HL-60 (cell line): ENCODE measurements around the gene STAT4.

Source experiments
- DNase-seq, 2 experiments: peaks; one replicate each; pipeline ENCODE4 v3.0.0-alpha.2; 2010 to 2020; ENCODE audit warnings: low read depth in 1 of 2, low spot score in 1 of 2
- H3K27ac ChIP-seq: fragments of 250-450 bp; sonication (Bioruptor Pico); replicated peaks from 2 replicates; pipeline ENCODE4 v1.5.1; 2020; ENCODE audit warnings: mild to moderate bottlenecking, moderate library complexity
- H3K27me3 ChIP-seq: fragments of 250-450 bp; sonication (Bioruptor Pico); 2 replicates; pipeline ENCODE4 v1.5.1; 2021; ENCODE audit warnings: mild to moderate bottlenecking, moderate library complexity; ENCODE audit not compliant: insufficient read depth, poor library complexity, severe bottlenecking
- H3K4me3 ChIP-seq: replicated peaks from 2 replicates; pipeline ENCODE4 v1.5.1; 2011; ENCODE audit warnings: mild to moderate bottlenecking, control low read depth, low read length; ENCODE audit not compliant: insufficient read depth
- GABPA ChIP-seq: IDR thresholded peaks from 2 replicates; pipeline ENCODE4 v1.6.1; 2012; ENCODE audit warnings: low read depth
- POLR2AphosphoS5 ChIP-seq: IDR thresholded peaks from 2 replicates; pipeline ENCODE4 v1.6.1; 2012; ENCODE audit warnings: low read depth
- SPI1 ChIP-seq: IDR thresholded peaks from 2 replicates; pipeline ENCODE4 v1.6.1; 2012; ENCODE audit warnings: low read depth, mild to moderate bottlenecking, borderline replicate concordance
- TF ChIP-seq, protein P1 (sequence below): IDR thresholded peaks from one replicate; pipeline ENCODE4 v1.5.1; 2011; ENCODE audit warnings: low read length, control low read depth, inconsistent platforms; ENCODE audit not compliant: insufficient read depth
- TF ChIP-seq, protein P2 (sequence below): IDR thresholded peaks from 2 replicates; pipeline ENCODE4 v1.6.1; 2012; ENCODE audit warnings: low read depth; ENCODE audit not compliant: insufficient replicate concordance

STAT4 gene

DNA sequence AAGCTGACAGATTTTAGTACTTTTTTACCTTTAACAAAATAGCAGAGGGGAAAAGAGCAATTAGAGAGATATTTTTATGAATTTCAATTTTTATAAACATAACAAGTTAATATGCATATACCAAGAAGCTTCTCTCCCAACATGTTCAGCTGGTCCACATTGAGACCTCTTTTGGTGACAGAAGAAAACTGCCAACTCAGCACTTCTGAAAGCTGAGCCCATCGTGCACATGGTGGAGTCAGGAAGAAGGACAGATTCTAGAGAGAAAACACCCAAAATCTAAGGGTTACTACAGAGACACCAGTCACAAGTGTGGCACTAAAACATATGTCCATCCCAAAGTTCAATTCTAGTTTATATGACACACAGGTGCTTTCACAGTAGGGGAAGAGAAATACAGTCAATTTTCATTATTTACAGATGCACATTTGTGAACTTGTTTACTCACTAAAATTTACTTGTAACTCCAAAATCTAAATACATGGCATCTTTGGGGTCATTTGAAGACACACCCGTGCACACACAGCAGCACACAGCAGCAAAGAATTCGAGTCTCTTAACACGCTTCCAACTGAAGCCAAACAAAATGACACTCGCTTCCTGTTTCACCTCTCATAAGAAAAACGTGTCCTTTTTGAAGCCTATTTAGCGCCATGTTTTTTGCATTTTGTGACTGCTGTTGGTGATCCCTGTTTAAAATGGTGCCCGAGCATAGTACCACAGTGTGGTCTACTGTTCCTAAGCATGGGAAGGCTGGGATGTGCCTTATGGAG lies 168.3 kb downstream of the STAT4 start:
- Histone ChIP-seq H3K27me3 (no peaks in the 10 kb centered on the region), H3K27ac (no peak overlapping the region), H3K4me3 (no peak overlapping the region)
- DNase-seq: no peak
- TF ChIP-seq, protein P1, sequence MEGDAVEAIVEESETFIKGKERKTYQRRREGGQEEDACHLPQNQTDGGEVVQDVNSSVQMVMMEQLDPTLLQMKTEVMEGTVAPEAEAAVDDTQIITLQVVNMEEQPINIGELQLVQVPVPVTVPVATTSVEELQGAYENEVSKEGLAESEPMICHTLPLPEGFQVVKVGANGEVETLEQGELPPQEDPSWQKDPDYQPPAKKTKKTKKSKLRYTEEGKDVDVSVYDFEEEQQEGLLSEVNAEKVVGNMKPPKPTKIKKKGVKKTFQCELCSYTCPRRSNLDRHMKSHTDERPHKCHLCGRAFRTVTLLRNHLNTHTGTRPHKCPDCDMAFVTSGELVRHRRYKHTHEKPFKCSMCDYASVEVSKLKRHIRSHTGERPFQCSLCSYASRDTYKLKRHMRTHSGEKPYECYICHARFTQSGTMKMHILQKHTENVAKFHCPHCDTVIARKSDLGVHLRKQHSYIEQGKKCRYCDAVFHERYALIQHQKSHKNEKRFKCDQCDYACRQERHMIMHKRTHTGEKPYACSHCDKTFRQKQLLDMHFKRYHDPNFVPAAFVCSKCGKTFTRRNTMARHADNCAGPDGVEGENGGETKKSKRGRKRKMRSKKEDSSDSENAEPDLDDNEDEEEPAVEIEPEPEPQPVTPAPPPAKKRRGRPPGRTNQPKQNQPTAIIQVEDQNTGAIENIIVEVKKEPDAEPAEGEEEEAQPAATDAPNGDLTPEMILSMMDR: no peak
- TF ChIP-seq SPI1 (no peak), POLR2AphosphoS5 (no peak), GABPA (no peak)
- TF ChIP-seq, protein P2, sequence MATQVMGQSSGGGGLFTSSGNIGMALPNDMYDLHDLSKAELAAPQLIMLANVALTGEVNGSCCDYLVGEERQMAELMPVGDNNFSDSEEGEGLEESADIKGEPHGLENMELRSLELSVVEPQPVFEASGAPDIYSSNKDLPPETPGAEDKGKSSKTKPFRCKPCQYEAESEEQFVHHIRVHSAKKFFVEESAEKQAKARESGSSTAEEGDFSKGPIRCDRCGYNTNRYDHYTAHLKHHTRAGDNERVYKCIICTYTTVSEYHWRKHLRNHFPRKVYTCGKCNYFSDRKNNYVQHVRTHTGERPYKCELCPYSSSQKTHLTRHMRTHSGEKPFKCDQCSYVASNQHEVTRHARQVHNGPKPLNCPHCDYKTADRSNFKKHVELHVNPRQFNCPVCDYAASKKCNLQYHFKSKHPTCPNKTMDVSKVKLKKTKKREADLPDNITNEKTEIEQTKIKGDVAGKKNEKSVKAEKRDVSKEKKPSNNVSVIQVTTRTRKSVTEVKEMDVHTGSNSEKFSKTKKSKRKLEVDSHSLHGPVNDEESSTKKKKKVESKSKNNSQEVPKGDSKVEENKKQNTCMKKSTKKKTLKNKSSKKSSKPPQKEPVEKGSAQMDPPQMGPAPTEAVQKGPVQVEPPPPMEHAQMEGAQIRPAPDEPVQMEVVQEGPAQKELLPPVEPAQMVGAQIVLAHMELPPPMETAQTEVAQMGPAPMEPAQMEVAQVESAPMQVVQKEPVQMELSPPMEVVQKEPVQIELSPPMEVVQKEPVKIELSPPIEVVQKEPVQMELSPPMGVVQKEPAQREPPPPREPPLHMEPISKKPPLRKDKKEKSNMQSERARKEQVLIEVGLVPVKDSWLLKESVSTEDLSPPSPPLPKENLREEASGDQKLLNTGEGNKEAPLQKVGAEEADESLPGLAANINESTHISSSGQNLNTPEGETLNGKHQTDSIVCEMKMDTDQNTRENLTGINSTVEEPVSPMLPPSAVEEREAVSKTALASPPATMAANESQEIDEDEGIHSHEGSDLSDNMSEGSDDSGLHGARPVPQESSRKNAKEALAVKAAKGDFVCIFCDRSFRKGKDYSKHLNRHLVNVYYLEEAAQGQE: no peak

DNA sequence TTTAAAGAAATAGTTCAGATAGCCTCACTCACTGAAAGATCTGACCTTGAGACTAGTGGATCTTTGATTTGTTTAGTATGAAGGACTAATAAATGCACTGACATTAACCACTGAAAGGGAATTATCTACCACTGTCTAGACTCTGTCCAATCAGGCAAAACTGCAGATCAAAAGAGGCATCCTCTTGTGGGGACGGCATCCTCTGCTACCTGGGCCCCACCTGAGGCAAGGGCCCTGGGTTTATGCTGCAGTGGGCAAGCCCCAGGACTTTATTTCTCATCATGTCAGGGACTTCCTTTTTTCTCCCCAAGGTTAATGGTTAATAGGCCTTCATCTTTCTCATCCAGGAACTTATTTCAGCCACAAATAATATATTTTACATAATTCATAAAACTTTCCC lies 169.1 kb downstream of the STAT4 start:
- no peak overlapping the region for H3K4me3 ChIP-seq
- H3K27ac ChIP-seq: no peak overlapping the region
- TF ChIP-seq, protein P1: no peak
- TF ChIP-seq SPI1: no peak
- TF ChIP-seq, protein P2: no peak
- TF ChIP-seq GABPA: no peak
- no peak for TF ChIP-seq POLR2AphosphoS5
- DNase-seq: no peak
- no peaks in the 10 kb centered on the region for H3K27me3 ChIP-seq

DNA sequence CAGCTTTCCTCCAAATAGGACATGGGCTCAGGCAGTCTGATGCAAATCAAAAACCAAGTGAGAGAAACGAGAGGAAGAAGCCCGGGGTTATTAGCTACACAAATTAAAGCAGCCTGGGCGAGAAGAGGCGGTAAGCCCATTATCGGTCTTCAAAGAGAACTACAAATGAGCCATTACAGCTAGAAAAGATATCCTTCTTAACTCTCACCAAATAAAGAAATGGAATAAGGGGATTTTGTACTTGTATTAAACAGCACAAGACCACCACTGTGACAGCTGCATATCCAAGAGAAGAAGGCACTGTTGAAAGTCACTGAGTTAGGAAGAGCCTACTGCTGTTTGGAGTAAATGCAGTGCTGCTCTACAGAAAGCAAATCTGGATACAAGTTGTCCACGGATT lies 169.5 kb downstream of the STAT4 start:
- Histone ChIP-seq H3K27me3 (no peaks in the 10 kb centered on the region), H3K4me3 (no peak overlapping the region), H3K27ac (no peak overlapping the region)
- DNase-seq: no peak
- TF ChIP-seq SPI1 (no peak), GABPA (no peak), POLR2AphosphoS5 (no peak)
- TF ChIP-seq, protein P2: no peak
- TF ChIP-seq, protein P1: no peak
